Spinal cord (tissue), 10 donors: ENCODE measurements around the gene SLC38A9. TPM values are rescaled to one million over a fixed set of nuclear protein-coding genes. Genes with fewer than 3 reads are reported as not detected.
"Not testable (repeated sequence)": the region's sequence is repeated elsewhere in the genome, so short reads cannot be mapped to it uniquely, and the experiment has no call there.

Experiments used
- DNase-seq, 6 donors: peaks; one replicate each; pipeline versions ENCODE4 v3.0.0 to v3.0.0-alpha.2; 2013 to 2015; ENCODE audit warnings: low spot score in 6 of 6, low read depth in 4 of 6
- H3K27ac ChIP-seq: one replicate; pipeline ENCODE4 v1.5.1; 2013; ENCODE audit warnings: low read depth, low read length, control low read depth
- H3K27me3 ChIP-seq: one replicate; pipeline ENCODE4 v1.6.1; 2013; ENCODE audit warnings: low read length; ENCODE audit not compliant: control insufficient read depth, insufficient read depth
- H3K36me3 ChIP-seq: one replicate; pipeline ENCODE4 v1.6.1; 2013; ENCODE audit warnings: low read length; ENCODE audit not compliant: control insufficient read depth, insufficient read depth
- H3K4me1 ChIP-seq: one replicate; pipeline ENCODE4 v1.6.1; 2013; ENCODE audit warnings: low read length; ENCODE audit not compliant: control insufficient read depth, insufficient read depth
- H3K4me3 ChIP-seq: one replicate; pipeline ENCODE4 v1.5.1; 2013; ENCODE audit warnings: low read depth, low read length, control low read depth
- H3K9me3 ChIP-seq: one replicate; pipeline ENCODE4 v1.6.1; 2013; ENCODE audit warnings: low read length; ENCODE audit not compliant: control insufficient read depth, insufficient read depth
- WGBS: methylation state at CpG from one replicate; pipeline ENCODE4 v1.1.5; 2013; ENCODE audit warnings: missing lambda C conversion rate; ENCODE audit not compliant: insufficient coverage; 5-methylcytosine and 5-hydroxymethylcytosine counted together
- polyA plus RNA-seq, 2 donors: library from polyadenylated mRNA; unstranded; fragments of 120-200 nt; gene quantifications; one replicate each; pipeline ENCODE4 v1.2.1, GENCODE V29; 2013; ENCODE audit not compliant: insufficient read length in 2 of 2
- total RNA-seq, 2 donors: library from RNA; depleted of rRNA in 1 of 2; stranded (reverse); fragments of 120-200 nt in 1 of 2; fragments of >200 nt in 1 of 2; gene quantifications; one replicate each; pipeline versions ENCODE4 v1.2.3 to v1.2.4, GENCODE V29; 2013 to 2014
- donor health status: healthy.

The SLC38A9 gene
- total and polyA plus RNA-seq, 4 donors: 16.8 to 63.7 (median 25.0) TPM

- Histone ChIP-seq H3K4me1 (peaks cover 6% of the 10 kb centered on the region), H3K36me3 (no peaks in the 10 kb centered on the region), H3K4me3 (no peak overlapping the region), H3K9me3 (no peaks in the 10 kb centered on the region), H3K27ac (no peak overlapping the region), H3K27me3 (no peaks in the 10 kb centered on the region)
- no peak for DNase-seq
- WGBS: 97% methylated on average over 3 of the region's 3 CpGs
Observed at GRCh38 chr5:55713871-55714270, 1.7 kb upstream of the SLC38A9 start.

- no peaks in the 10 kb centered on the region for H3K9me3 ChIP-seq
- DNase-seq: no peak
Observed at GRCh38 chr5:55711507-55712022, 559 bp downstream of the SLC38A9 start.

GRCh38 chr5:55708732-55709131 lies 3.4 kb downstream of the SLC38A9 start:
- peaks cover 6% of the 10 kb centered on the region for H3K4me1 ChIP-seq
- DNase-seq: no peak
- H3K27ac ChIP-seq: no peak overlapping the region
- H3K27me3 ChIP-seq: no peaks in the 10 kb centered on the region
- no peaks in the 10 kb centered on the region for H3K9me3 ChIP-seq
- H3K36me3 ChIP-seq: no peaks in the 10 kb centered on the region
- no peak overlapping the region for H3K4me3 ChIP-seq

More at GRCh38 chr5:55711507-55712022, 559 bp downstream of the SLC38A9 start:
- Histone ChIP-seq H3K36me3 (no peaks in the 10 kb centered on the region), H3K4me3 (peak overlapping the region; percentile 89), H3K4me1 (peaks cover 6% of the 10 kb centered on the region), H3K27me3 (no peaks in the 10 kb centered on the region), H3K27ac (peak overlapping the region; percentile 35)
- 9% methylated on average over 17 of the region's 18 CpGs for WGBS

GRCh38 chr5:55706230-55706629 lies 5.9 kb downstream of the SLC38A9 start:
- no peak for DNase-seq
- Histone ChIP-seq H3K4me3 (no peak overlapping the region), H3K27me3 (no peaks in the 10 kb centered on the region), H3K4me1 (peaks cover under 1% of the 10 kb centered on the region), H3K27ac (no peak overlapping the region), H3K9me3 (no peaks in the 10 kb centered on the region), H3K36me3 (no peaks in the 10 kb centered on the region)

GRCh38 chr5:55702598-55703345 lies 9.4 kb downstream of the SLC38A9 start:
- Histone ChIP-seq H3K9me3 (no peaks in the 10 kb centered on the region), H3K4me1 (no peaks in the 10 kb centered on the region), H3K4me3 (no peak overlapping the region), H3K27me3 (no peaks in the 10 kb centered on the region), H3K27ac (no peak overlapping the region), H3K36me3 (no peaks in the 10 kb centered on the region)
- no CpG with 5 or more reads among the region's 1 CpG for WGBS
- no peak for DNase-seq

- no CpG with 5 or more reads among the region's 3 CpGs for WGBS
- Histone ChIP-seq H3K27ac (no peak overlapping the region), H3K4me3 (no peak overlapping the region), H3K9me3 (no peaks in the 10 kb centered on the region), H3K36me3 (peaks cover 7% of the 10 kb centered on the region), H3K27me3 (no peaks in the 10 kb centered on the region), H3K4me1 (no peaks in the 10 kb centered on the region)
- DNase-seq: no peak
Observed at GRCh38 chr5:55701462-55702103, 10.5 kb downstream of the SLC38A9 start.

- H3K27me3 ChIP-seq: no peaks in the 10 kb centered on the region
- no peaks in the 10 kb centered on the region for H3K4me1 ChIP-seq
- H3K4me3 ChIP-seq: no peak overlapping the region
- WGBS: 100% methylated on average over 2 of the region's 2 CpGs
- peaks cover 8% of the 10 kb centered on the region for H3K36me3 ChIP-seq
- no peaks in the 10 kb centered on the region for H3K9me3 ChIP-seq
- H3K27ac ChIP-seq: no peak overlapping the region
- no peak for DNase-seq
Observed at GRCh38 chr5:55700745-55701144, 11.4 kb downstream of the SLC38A9 start.

- WGBS: no CpG with 5 or more reads among the region's 3 CpGs
Observed at GRCh38 chr5:55699041-55699688, 13.0 kb downstream of the SLC38A9 start.

GRCh38 chr5:55696704-55697103 lies 15.4 kb downstream of the SLC38A9 start:
- H3K27me3 ChIP-seq, H3K27ac ChIP-seq, H3K4me1 ChIP-seq, H3K9me3 ChIP-seq, H3K4me3 ChIP-seq, DNase-seq, H3K36me3 ChIP-seq: not testable (repeated sequence)
- WGBS: 100% methylated on average over 7 of the region's 31 CpGs

More at GRCh38 chr5:55699041-55699688, 13.0 kb downstream of the SLC38A9 start:
- H3K9me3 ChIP-seq: no peaks in the 10 kb centered on the region
- no peaks in the 10 kb centered on the region for H3K4me1 ChIP-seq
- no peak overlapping the region for H3K4me3 ChIP-seq
- DNase-seq: no peak
- peaks cover 8% of the 10 kb centered on the region for H3K36me3 ChIP-seq
- no peak overlapping the region for H3K27ac ChIP-seq
- no peaks in the 10 kb centered on the region for H3K27me3 ChIP-seq
